SK-N-SH (cell line): ENCODE results near the gene FAM219B. TPM values are rescaled to one million over a fixed set of nuclear protein-coding genes. Genes with fewer than 3 reads are reported as not detected.

ENCODE experiments used
- CHD2 ChIP-seq: fragments of 150-350 bp; IDR thresholded peaks from 2 replicates; pipeline ENCODE4 v1.6.1; 2018; ENCODE audit warnings: low read length; ENCODE audit not compliant: partially characterized antibody
- CTCF ChIP-seq: fragments of 200-600 bp; sonication (generic); IDR thresholded peaks from 2 replicates; pipeline ENCODE4 v1.6.1; 2017; ENCODE audit warnings: antibody characterized with exemption, mild to moderate bottlenecking, moderate library complexity
- ELF1 ChIP-seq: IDR thresholded peaks from 2 replicates; pipeline ENCODE4 v1.4.0; 2012
- EZH2phosphoT487 ChIP-seq: fragments of 200-600 bp; sonication (generic); IDR thresholded peaks from 2 replicates; pipeline ENCODE4 v1.6.1; 2017; ENCODE audit warnings: low read depth, mixed run types, mild to moderate bottlenecking, antibody characterized with exemption, moderate library complexity, borderline replicate concordance
- FOSL2 ChIP-seq: IDR thresholded peaks from 2 replicates; pipeline ENCODE4 v1.4.0; 2012; ENCODE audit warnings: low read depth, mild to moderate bottlenecking, moderate library complexity, borderline replicate concordance
- FOXJ3 ChIP-seq: sonication (generic); formaldehyde crosslinking; IDR thresholded peaks from 2 replicates; pipeline ENCODE4 v1.5.1; 2020; ENCODE audit warnings: mild to moderate bottlenecking, missing genetic modification reagents
- IRF3 ChIP-seq: fragments of 150-350 bp; IDR thresholded peaks from 2 replicates; pipeline ENCODE4 v1.6.1; 2016; ENCODE audit warnings: mild to moderate bottlenecking, low read depth, low read length
- JUND ChIP-seq: IDR thresholded peaks from 2 replicates; pipeline ENCODE4 v1.4.0; 2012
- MXI1 ChIP-seq: IDR thresholded peaks from 2 replicates; pipeline ENCODE4 v1.6.1; 2012; ENCODE audit warnings: mild to moderate bottlenecking, low read depth, low read length, improper control_type of control experiment
- NFIC ChIP-seq: IDR thresholded peaks from 2 replicates; pipeline ENCODE4 v1.4.0; 2012; ENCODE audit warnings: borderline replicate concordance
- NRF1 ChIP-seq: IDR thresholded peaks from 2 replicates; pipeline ENCODE4 v1.6.1; 2012; ENCODE audit warnings: low read depth, mild to moderate bottlenecking, low read length
- PBX3 ChIP-seq: IDR thresholded peaks from 2 replicates; pipeline ENCODE4; 2012
- POLR2AphosphoS5 ChIP-seq: IDR thresholded peaks from 2 replicates; pipeline ENCODE4 v1.6.1; 2012; ENCODE audit warnings: low read depth, low read length
- RAD21 ChIP-seq: IDR thresholded peaks from 2 replicates; pipeline ENCODE4 v1.6.1; 2012; ENCODE audit warnings: mild to moderate bottlenecking, low read length
- RCOR1 ChIP-seq: fragments of 150-350 bp; IDR thresholded peaks from 2 replicates; pipeline ENCODE4 v1.6.1; 2017; ENCODE audit warnings: antibody characterized with exemption, low read length
- RFX5 ChIP-seq: IDR thresholded peaks from 2 replicates; pipeline ENCODE4 v1.6.1; 2012; ENCODE audit warnings: mild to moderate bottlenecking, improper control_type of control experiment, low read length
- RXRA ChIP-seq: IDR thresholded peaks from 2 replicates; pipeline ENCODE4 v1.4.0; 2012; ENCODE audit warnings: low read depth, mild to moderate bottlenecking, borderline replicate concordance
- SMC3 ChIP-seq: IDR thresholded peaks from 2 replicates; pipeline ENCODE4 v1.6.1; 2012; ENCODE audit warnings: low read depth, low read length, improper control_type of control experiment
- TAF1 ChIP-seq: IDR thresholded peaks from 2 replicates; pipeline ENCODE4 v1.6.1; 2012; ENCODE audit warnings: low read depth, mild to moderate bottlenecking, low read length, moderate library complexity, borderline replicate concordance
- TCF12 ChIP-seq: IDR thresholded peaks from 2 replicates; pipeline ENCODE4 v1.4.0; 2012
- USF2 ChIP-seq: fragments of 150-350 bp; IDR thresholded peaks from 2 replicates; pipeline ENCODE4 v1.6.1; 2017; ENCODE audit warnings: antibody characterized with exemption, low read length, low read depth, borderline replicate concordance
- YY1 ChIP-seq: IDR thresholded peaks from 2 replicates; pipeline ENCODE4 v1.4.0; 2012; ENCODE audit warnings: low read depth, mild to moderate bottlenecking
- polyA plus RNA-seq, 3 experiments: library from polyadenylated mRNA; depleted of rRNA; stranded (reverse); fragments of >200 nt; gene quantifications; 2 replicates each; pipeline ENCODE4 v1.2.3, GENCODE V29; 2012
- TF ChIP-seq, protein P1 (sequence below): IDR thresholded peaks from 2 replicates; pipeline ENCODE4 v1.6.1; 2012; ENCODE audit warnings: mild to moderate bottlenecking, low read depth, low read length, moderate library complexity
- TF ChIP-seq, protein P2 (sequence below): IDR thresholded peaks from 2 replicates; pipeline ENCODE4 v1.4.0; 2012; ENCODE audit warnings: low read depth

FAM219B gene
- polyA plus RNA-seq, 1 of the 3 experiments (the other 2 are of a cell fraction), result 53.0 TPM

DNA sequence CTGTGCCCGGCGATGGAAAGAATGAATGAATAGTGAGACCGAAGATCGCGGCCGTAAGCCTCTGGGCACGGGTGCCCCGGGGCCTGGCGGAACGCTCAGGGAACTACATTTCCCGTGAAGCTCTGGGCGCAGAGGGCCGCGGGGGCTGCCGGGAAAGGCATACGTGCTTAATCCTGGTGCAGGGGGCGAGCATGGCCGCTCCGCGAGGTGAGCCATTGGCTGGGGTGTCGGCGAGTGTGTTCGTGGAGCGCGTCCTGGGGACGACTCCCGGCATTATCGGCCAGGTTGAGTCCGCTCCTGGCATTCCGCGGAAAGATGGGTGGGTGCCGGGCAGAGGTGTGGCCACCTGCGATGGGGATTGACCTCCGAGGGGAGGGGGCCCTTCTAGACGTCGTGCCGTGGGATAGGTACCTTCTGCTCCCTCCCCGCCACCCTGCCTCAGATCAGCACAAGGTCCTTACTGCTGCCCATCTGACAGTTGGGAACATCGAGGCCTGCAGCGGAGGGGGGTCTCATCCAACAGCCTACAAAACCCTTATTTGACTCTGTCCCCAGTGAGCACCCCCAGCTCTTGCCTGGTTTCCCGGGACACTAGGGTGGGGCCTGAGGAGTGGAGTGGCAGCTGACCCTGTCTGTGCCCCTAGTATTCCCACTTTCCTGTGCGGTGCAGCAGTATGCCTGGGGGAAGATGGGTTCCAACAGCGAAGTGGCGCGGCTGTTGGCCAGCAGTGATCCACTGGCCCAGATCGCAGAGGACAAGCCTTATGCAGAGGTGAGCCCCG lies 16.6 kb downstream of the FAM219B start, which contains the start of gene MPI (continued):
- TF ChIP-seq, protein P1, sequence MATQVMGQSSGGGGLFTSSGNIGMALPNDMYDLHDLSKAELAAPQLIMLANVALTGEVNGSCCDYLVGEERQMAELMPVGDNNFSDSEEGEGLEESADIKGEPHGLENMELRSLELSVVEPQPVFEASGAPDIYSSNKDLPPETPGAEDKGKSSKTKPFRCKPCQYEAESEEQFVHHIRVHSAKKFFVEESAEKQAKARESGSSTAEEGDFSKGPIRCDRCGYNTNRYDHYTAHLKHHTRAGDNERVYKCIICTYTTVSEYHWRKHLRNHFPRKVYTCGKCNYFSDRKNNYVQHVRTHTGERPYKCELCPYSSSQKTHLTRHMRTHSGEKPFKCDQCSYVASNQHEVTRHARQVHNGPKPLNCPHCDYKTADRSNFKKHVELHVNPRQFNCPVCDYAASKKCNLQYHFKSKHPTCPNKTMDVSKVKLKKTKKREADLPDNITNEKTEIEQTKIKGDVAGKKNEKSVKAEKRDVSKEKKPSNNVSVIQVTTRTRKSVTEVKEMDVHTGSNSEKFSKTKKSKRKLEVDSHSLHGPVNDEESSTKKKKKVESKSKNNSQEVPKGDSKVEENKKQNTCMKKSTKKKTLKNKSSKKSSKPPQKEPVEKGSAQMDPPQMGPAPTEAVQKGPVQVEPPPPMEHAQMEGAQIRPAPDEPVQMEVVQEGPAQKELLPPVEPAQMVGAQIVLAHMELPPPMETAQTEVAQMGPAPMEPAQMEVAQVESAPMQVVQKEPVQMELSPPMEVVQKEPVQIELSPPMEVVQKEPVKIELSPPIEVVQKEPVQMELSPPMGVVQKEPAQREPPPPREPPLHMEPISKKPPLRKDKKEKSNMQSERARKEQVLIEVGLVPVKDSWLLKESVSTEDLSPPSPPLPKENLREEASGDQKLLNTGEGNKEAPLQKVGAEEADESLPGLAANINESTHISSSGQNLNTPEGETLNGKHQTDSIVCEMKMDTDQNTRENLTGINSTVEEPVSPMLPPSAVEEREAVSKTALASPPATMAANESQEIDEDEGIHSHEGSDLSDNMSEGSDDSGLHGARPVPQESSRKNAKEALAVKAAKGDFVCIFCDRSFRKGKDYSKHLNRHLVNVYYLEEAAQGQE, result no peak
- TF ChIP-seq ELF1, result no peak
- no peak for TF ChIP-seq FOXJ3
- no peak for TF ChIP-seq SMC3
- peak; percentile 77 for TF ChIP-seq MXI1
- no peak for TF ChIP-seq JUND
- peak; percentile 89 for TF ChIP-seq YY1
- no peak for TF ChIP-seq RFX5
- no peak for TF ChIP-seq IRF3
- TF ChIP-seq TCF12, result no peak
- TF ChIP-seq FOSL2, result no peak
- no peak for TF ChIP-seq CHD2
- no peak for TF ChIP-seq CTCF
- TF ChIP-seq EZH2phosphoT487, result no peak
- TF ChIP-seq NRF1, result no peak
- no peak for TF ChIP-seq RAD21
- no peak for TF ChIP-seq NFIC
- TF ChIP-seq POLR2AphosphoS5, result peak; percentile 96
- no peak for TF ChIP-seq USF2
- TF ChIP-seq PBX3, result no peak
- peak; percentile 18; the same call in 1 of the 2 replicates for TF ChIP-seq RCOR1
- TF ChIP-seq, protein P2, sequence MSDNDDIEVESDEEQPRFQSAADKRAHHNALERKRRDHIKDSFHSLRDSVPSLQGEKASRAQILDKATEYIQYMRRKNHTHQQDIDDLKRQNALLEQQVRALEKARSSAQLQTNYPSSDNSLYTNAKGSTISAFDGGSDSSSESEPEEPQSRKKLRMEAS, result peak; percentile 57; the same call in 1 of the 2 replicates
- peak; percentile 92 for TF ChIP-seq TAF1
- TF ChIP-seq RXRA, result no peak
